ENCODE data around the gene HOXC11. TPM values are rescaled to one million over a fixed set of nuclear protein-coding genes. Genes with fewer than 3 reads are reported as not detected.

The HOXC11 gene
- total RNA-seq, 4 donors from 2014 or later = not detected

DNA sequence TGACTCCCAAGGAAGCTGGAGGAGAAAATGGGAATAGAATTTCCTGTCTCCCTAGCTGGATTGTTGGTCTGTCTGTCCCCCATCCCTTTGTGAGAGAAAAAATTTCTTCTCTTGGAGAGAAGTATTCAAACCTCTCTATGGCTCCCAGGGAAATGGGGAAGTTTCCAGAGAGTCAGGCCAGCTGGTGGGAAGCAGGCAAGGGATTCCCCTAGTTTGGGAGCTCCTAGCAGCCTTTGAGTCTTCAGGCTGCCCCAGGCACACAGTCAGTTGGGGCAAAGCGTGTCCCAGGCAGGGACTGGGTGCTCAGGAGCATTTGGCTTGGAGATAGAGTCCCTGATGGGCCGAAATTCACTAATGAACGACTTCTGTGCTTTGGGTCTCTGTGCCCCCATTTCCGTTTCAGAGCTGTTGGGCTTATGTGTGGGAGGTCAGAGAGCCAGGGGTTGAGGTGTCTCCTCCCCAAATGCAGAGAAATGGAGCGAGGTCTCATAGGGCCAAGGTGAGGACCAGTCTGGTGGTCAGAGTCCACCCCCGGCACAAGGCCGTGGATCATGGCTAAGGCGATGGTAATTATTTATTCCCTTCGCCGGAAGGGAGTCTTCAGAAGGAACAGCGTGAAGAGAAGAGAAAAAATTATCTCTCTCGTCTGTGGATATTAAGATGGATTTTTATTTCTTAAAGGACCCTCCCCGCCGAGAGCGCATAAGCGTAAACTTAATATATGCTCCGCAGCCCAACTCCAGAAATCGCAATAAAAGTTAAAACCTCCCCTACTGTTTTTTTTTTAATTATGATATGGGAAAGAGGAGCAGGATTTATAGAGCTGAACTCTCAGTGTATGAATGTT lies 20.5 kb downstream of the HOXC11 start:
- Histone ChIP-seq H3K27me3 (peaks cover 100% of the 10 kb centered on the region), H3K27ac (no peak overlapping the region), H3K9me3 (no peaks in the 10 kb centered on the region), H3K36me3 (no peaks in the 10 kb centered on the region), H3K4me3 (no peak overlapping the region), H3K4me1 (peaks cover 0 to 46% (median 23%) of the 10 kb centered on the region in 3 donors)
- ATAC-seq = no peak
- WGBS, 2 donors (ENCODE audit: low coverage in 1 of 2) = 6 to 23% methylated on average over 3 to 18 of the region's 18 CpGs
- TF ChIP-seq POLR2A (IDR thresholded peaks at IDR 0.05) (no peak), POLR2AphosphoS5 (IDR thresholded peaks at IDR 0.05) (no peak), EP300 (IDR thresholded peaks at IDR 0.05) (no peak)
- TF ChIP-seq, protein P1, sequence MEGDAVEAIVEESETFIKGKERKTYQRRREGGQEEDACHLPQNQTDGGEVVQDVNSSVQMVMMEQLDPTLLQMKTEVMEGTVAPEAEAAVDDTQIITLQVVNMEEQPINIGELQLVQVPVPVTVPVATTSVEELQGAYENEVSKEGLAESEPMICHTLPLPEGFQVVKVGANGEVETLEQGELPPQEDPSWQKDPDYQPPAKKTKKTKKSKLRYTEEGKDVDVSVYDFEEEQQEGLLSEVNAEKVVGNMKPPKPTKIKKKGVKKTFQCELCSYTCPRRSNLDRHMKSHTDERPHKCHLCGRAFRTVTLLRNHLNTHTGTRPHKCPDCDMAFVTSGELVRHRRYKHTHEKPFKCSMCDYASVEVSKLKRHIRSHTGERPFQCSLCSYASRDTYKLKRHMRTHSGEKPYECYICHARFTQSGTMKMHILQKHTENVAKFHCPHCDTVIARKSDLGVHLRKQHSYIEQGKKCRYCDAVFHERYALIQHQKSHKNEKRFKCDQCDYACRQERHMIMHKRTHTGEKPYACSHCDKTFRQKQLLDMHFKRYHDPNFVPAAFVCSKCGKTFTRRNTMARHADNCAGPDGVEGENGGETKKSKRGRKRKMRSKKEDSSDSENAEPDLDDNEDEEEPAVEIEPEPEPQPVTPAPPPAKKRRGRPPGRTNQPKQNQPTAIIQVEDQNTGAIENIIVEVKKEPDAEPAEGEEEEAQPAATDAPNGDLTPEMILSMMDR (IDR thresholded peaks at IDR 0.05) = no peak

DNA sequence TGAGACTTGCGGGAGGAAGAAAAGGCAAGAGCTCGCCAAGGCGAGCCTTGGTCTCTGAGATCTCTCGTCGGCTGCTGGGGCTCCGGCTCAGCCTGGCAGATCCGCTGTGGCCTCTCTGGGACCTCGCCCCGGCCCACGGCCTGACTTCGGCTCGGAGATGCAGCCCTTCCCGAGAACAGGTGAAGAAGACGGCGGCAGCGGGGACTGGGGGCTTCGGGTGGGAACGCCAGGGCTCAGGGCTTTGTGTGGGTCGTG lies 21.0 kb downstream of the HOXC11 start:
- ATAC-seq = no peak
- Histone ChIP-seq H3K27ac (no peak overlapping the region), H3K4me3 (no peak overlapping the region)

DNA sequence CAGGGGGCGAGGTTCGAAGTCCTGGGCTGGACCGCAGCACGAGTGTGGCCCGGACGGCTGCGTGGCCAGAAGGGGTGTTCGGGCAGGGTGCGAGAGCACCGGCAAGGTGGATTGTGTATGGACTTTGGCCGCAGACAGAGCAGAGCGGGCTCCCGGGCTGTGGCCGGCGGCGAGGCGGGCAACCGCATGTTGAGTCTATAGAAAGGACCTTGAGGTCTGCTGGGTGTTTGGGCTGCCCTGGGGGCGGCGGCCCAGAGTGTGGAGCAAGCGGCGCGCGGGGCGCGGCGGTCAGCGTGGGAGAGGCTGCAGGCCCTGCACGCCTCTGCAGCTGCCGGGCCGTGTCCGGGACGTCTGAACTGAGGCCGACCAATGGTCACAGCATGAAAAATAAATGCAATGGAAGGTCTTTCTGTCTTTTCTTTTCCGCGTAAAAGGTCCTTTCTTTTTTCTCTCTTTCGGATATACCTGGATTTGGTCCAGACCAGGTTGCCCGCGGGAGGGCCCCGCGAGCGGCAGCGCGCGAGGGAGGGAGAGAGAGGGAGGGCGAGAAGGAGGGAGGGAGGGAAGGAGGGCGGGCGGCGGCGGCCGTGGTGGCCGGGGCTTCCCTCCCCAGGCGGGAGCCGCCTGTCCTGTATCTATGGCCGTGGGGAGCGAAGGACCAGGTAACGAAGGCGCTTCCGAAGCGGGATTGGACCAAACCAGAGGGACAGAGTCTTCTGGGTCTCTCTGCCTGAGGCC lies 21.5 kb downstream of the HOXC11 start:
- no peaks in the 10 kb centered on the region for H3K9me3 ChIP-seq
- peaks cover 100% of the 10 kb centered on the region for H3K27me3 ChIP-seq
- H3K4me1 ChIP-seq = peaks cover 0 to 41% (median 23%) of the 10 kb centered on the region in 3 donors
- H3K4me3 ChIP-seq = peak overlapping the region in 1 of 2 donors; percentile 51
- H3K36me3 ChIP-seq = no peaks in the 10 kb centered on the region
- no peak for TF ChIP-seq POLR2A (IDR thresholded peaks at IDR 0.05)
- WGBS, 2 donors (ENCODE audit: low coverage in 1 of 2) = 0% methylated on average over 21 of the region's 60 CpGs; no CpG with 5 or more reads in 1 of the 2 donors
- ATAC-seq = peak; percentile 15
- H3K27ac ChIP-seq = no peak overlapping the region

More for the DNA sequence above, 21.0 kb downstream of the HOXC11 start:
- Histone ChIP-seq H3K36me3 (no peaks in the 10 kb centered on the region), H3K27me3 (peaks cover 100% of the 10 kb centered on the region), H3K4me1 (peaks cover 0 to 45% (median 23%) of the 10 kb centered on the region in 3 donors), H3K9me3 (no peaks in the 10 kb centered on the region)
- TF ChIP-seq EP300 (IDR thresholded peaks at IDR 0.05) (no peak), POLR2AphosphoS5 (IDR thresholded peaks at IDR 0.05) (no peak), POLR2A (IDR thresholded peaks at IDR 0.05) (no peak)
- TF ChIP-seq, protein P1 (IDR thresholded peaks at IDR 0.05) = no peak
- WGBS, 2 donors (ENCODE audit: low coverage in 1 of 2) = 15% methylated on average over 4 of the region's 19 CpGs; no CpG with 5 or more reads in 1 of the 2 donors

DNA sequence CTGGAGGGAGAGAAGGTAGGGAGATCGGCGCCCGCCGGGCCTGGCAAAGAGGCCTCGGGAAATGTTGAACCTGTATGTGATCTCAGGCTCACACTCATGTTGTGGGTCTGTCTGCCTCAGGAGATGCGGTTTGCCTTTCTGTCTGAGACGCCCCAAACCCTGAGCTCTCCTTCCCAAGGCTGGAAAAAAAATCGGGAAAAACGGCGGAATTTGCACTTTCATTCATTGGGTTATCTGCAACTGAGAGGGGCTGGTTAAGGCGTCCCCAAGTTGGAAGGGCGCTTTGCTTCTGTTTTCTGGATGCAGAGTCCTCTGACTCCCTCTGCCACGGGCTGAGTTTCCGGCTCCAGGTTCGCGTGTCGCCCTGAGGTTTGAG lies 22.1 kb downstream of the HOXC11 start:
- no peak for ATAC-seq
- Histone ChIP-seq H3K36me3 (no peaks in the 10 kb centered on the region), H3K27ac (no peak overlapping the region), H3K4me3 (peak overlapping the region in 1 of 2 donors; percentile 51), H3K9me3 (no peaks in the 10 kb centered on the region), H3K4me1 (peaks cover 0 to 44% (median 27%) of the 10 kb centered on the region in 3 donors), H3K27me3 (peaks cover 100% of the 10 kb centered on the region)
- TF ChIP-seq EP300 (IDR thresholded peaks at IDR 0.05) = no peak
- TF ChIP-seq, protein P1 (IDR thresholded peaks at IDR 0.05) = no peak
- no peak for TF ChIP-seq POLR2A (IDR thresholded peaks at IDR 0.05)
- no peak for TF ChIP-seq POLR2AphosphoS5 (IDR thresholded peaks at IDR 0.05)
- WGBS, 2 donors (ENCODE audit: low coverage in 1 of 2) = 3% methylated on average over 5 of the region's 17 CpGs; no CpG with 5 or more reads in 1 of the 2 donors

DNA sequence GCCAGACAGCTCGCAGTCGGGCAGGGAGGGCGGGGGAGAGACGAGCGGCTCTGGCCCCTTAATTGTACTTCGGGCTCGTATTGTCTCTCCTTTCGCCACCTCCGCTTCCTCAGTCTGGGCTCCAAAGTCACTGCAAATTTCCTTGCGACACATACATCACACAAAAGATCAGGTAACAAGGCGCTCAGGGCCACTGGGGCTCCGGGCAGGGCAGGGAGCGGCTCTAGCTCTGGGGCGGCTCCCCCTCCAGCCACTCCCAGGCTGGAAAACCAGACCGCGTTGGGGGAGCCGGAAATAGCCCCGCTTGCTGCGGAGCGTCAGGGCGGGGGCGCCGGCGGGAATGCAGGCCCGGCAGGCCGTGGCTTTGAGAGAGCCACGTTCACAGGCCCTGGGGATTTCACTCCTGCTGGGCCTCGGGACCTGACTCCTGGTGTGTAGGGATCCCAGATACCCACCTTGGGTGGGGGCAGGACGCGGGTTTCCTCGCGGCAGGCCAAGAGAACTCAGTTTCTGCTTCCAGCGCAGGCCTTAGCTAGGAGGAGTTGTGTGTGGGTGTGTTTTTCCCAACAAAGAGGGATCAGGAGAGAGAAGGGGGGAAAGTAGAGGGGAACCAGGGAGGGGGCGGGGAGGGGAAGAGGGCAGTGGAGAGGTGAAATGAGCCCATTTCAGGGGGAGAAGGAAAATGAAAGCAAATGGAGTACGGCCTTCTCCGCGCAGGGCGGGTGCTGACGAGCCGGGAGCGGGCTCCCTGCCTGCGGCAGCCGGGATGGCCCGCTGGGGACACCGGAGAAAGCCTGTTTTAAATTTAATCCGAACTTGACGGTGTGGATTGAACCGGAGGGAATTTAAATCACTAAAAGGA lies 22.7 kb downstream of the HOXC11 start:
- Histone ChIP-seq H3K27ac (no peak overlapping the region), H3K9me3 (no peaks in the 10 kb centered on the region), H3K4me1 (peaks cover 0 to 50% (median 33%) of the 10 kb centered on the region in 3 donors), H3K4me3 (peak overlapping the region; percentile 30 to 51), H3K27me3 (peaks cover 100% of the 10 kb centered on the region), H3K36me3 (no peaks in the 10 kb centered on the region)
- ATAC-seq = peak; percentile 6
- WGBS, 2 donors (ENCODE audit: low coverage in 1 of 2) = 16 to 17% methylated on average over 15 of the region's 48 CpGs
- TF ChIP-seq POLR2AphosphoS5 (IDR thresholded peaks at IDR 0.05) (peak; percentile 16), EP300 (IDR thresholded peaks at IDR 0.05) (no peak)

All from gastroesophageal sphincter (tissue), 4 donors.